B cell (primary cell): ENCODE results near the gene THRA. TPM values are rescaled to one million over a fixed set of nuclear protein-coding genes. Genes with fewer than 3 reads are reported as not detected.

ENCODE experiments used
- ATAC-seq: fragments of 200-7000 bp; cut with Tn5 transposase; one replicate; pipeline ENCODE4 v1.10.0; 2021; ENCODE audit warnings: low read depth, mild to moderate bottlenecking, moderate number of reproducible peaks, moderate library complexity
- CTCF ChIA-PET: fragments of 350-600 bp; sonication (Branson Sonifier 250); formaldehyde crosslinking; loops from one replicate; lab custom pipeline; 2021; ENCODE audit warnings: antibody characterized with exemption, inconsistent platforms; lab: Charles Lee
- POLR2A ChIA-PET: fragments of 350-600 bp; sonication (Branson Sonifier 250); formaldehyde crosslinking; loops from one replicate; lab custom pipeline; 2021; ENCODE audit warnings: antibody characterized with exemption; lab: Charles Lee
- DNase-seq: peaks from one replicate; pipeline ENCODE4 v3.0.0; 2013
- H2AFZ ChIP-seq: 2 replicates; pipeline ENCODE4 v1.6.1; 2012; ENCODE audit warnings: mild to moderate bottlenecking, low read depth, low read length; ENCODE audit not compliant: insufficient read depth, poor library complexity, severe bottlenecking
- H3K27ac ChIP-seq, 2 donors: 1 replicate in 1 of 2; 2 replicates in 1 of 2; pipeline ENCODE4 v1.5.1; 2012 to 2013; ENCODE audit warnings: low read length in 2 of 2, mild to moderate bottlenecking in 2 of 2, moderate library complexity in 1 of 2
- H3K27me3 ChIP-seq, 4 experiments: fragments of 200-600 bp in 1 of 4; sonication (generic) in 1 of 4; replicated peaks in 1 of 4; 1 replicate in 2 of 4; 2 replicates in 2 of 4; pipeline versions ENCODE4 v1.6.1 to v1.7.0; 2013 to 2016; ENCODE audit warnings: low read length in 3 of 4, mild to moderate bottlenecking in 2 of 4, mixed read lengths in 1 of 4, moderate library complexity in 1 of 4; ENCODE audit not compliant: insufficient read depth in 4 of 4, control insufficient read depth in 3 of 4; ENCODE audit errors: control extremely low read depth in 1 of 4
- H3K36me3 ChIP-seq, 2 experiments: replicated peaks in 1 of 2; 1 replicate in 1 of 2; 2 replicates in 1 of 2; pipeline versions ENCODE4 v1.6.1 to v1.7.1; 2013; ENCODE audit warnings: low read length in 1 of 2; ENCODE audit not compliant: insufficient read depth in 2 of 2, control insufficient read depth in 1 of 2; ENCODE audit errors: control extremely low read depth in 1 of 2, extremely low read depth in 1 of 2
- H3K4me1 ChIP-seq, 2 donors: fragments of 200-600 bp in 1 of 2; sonication (generic) in 1 of 2; 1 replicate in 1 of 2; 2 replicates in 1 of 2; pipeline versions ENCODE4 v1.5.1 to v1.6.1; 2013 to 2017; ENCODE audit warnings: low read length in 2 of 2; ENCODE audit not compliant: control insufficient read depth in 2 of 2, insufficient read depth in 2 of 2
- H3K4me2 ChIP-seq: replicated peaks from 2 replicates; pipeline ENCODE3; 2012; ENCODE audit warnings: mild to moderate bottlenecking, low read depth, low read length; ENCODE audit not compliant: poor library complexity, severe bottlenecking
- H3K4me3 ChIP-seq, 5 experiments: fragments of 200-600 bp in 1 of 5; sonication (generic) in 1 of 5; 1 replicate in 3 of 5; 2 replicates in 2 of 5; pipeline versions ENCODE4 v1.5.1 to v1.7.0; 2011 to 2016; ENCODE audit warnings: low read length in 4 of 5, mild to moderate bottlenecking in 4 of 5, low read depth in 2 of 5, control low read depth in 1 of 5, moderate library complexity in 1 of 5; ENCODE audit not compliant: insufficient read depth in 1 of 5; ENCODE audit errors: control extremely low read depth in 1 of 5, extremely low read depth in 1 of 5
- H3K79me2 ChIP-seq: fragments of 200-600 bp; sonication (generic); one replicate; pipeline ENCODE4 v1.6.0; 2016; ENCODE audit warnings: low read length; ENCODE audit not compliant: control insufficient read depth, insufficient read depth
- H3K9ac ChIP-seq: fragments of 200-600 bp; sonication (generic); 2 replicates; pipeline ENCODE4 v1.6.1; 2017; ENCODE audit warnings: mild to moderate bottlenecking, low read length, moderate library complexity
- H3K9me3 ChIP-seq, 3 donors: one replicate each; pipeline versions ENCODE4 v1.6.1 to v1.7.1; 2013; ENCODE audit warnings: low read length in 2 of 3; ENCODE audit not compliant: control insufficient read depth in 2 of 3, insufficient read depth in 1 of 3; ENCODE audit errors: control extremely low read depth in 1 of 3
- H4K20me1 ChIP-seq: 2 replicates; pipeline ENCODE4 v1.6.0; 2012; ENCODE audit warnings: mild to moderate bottlenecking, low read length; ENCODE audit not compliant: insufficient read depth, control insufficient read depth, poor library complexity, severe bottlenecking
- H3K27ac Mint-ChIP-seq: one replicate; pipeline ENCODE4 v1.8.0; 2021; ENCODE audit warnings: mixed read lengths
- H3K27me3 Mint-ChIP-seq: one replicate; pipeline ENCODE4 v1.8.0; 2021; ENCODE audit warnings: mixed read lengths
- H3K4me1 Mint-ChIP-seq: one replicate; pipeline ENCODE4 v1.8.0; 2021; ENCODE audit warnings: mixed read lengths
- H3K4me3 Mint-ChIP-seq: one replicate; pipeline ENCODE4 v1.8.0; 2021; ENCODE audit warnings: mixed read lengths
- H3K9me3 Mint-ChIP-seq: one replicate; pipeline ENCODE4 v1.8.0; 2022; ENCODE audit warnings: mixed read lengths; ENCODE audit not compliant: insufficient read depth
- EZH2 ChIP-seq: IDR thresholded peaks from 2 replicates; pipeline ENCODE4 v1.6.1; 2012; ENCODE audit warnings: borderline replicate concordance, low read depth, mild to moderate bottlenecking, moderate library complexity, low read length; ENCODE audit not compliant: insufficient read depth, poor library complexity, severe bottlenecking
- WGBS: methylation state at CpG from one replicate; pipeline ENCODE4 v1.1.5; 2013; ENCODE audit warnings: missing lambda C conversion rate; ENCODE audit not compliant: insufficient coverage; 5-methylcytosine and 5-hydroxymethylcytosine counted together
- intact Hi-C: fragments of 100-400 bp; cut with micrococcal nuclease; formaldehyde crosslinking; loops from one replicate; pipeline ENCODE4 v1.10.0; 2022
- polyA plus RNA-seq: library from polyadenylated mRNA; depleted of rRNA; stranded (reverse); fragments of >200 nt; gene quantifications from 2 replicates; pipeline ENCODE4 v1.2.3, GENCODE V29; 2012
- total RNA-seq, 2 donors: library from RNA; stranded (reverse); fragments of 120-200 nt in 1 of 2; gene quantifications; 1 replicate in 1 of 2; 2 replicates in 1 of 2; pipeline versions ENCODE4 v1.2.3 to v1.2.4, GENCODE V29; 2013 to 2022
- TF ChIP-seq, protein P1 (sequence below): fragments of 200-600 bp; IDR thresholded peaks from one replicate; pipeline ENCODE4 v1.8.0; 2022; ENCODE audit warnings: antibody characterized with exemption, mild to moderate bottlenecking

THRA gene
- total and polyA plus RNA-seq, 2 donors (not counting 1 experiment from before 2014, with no cell fraction given): 8.0 to 17.1 TPM

DNA sequence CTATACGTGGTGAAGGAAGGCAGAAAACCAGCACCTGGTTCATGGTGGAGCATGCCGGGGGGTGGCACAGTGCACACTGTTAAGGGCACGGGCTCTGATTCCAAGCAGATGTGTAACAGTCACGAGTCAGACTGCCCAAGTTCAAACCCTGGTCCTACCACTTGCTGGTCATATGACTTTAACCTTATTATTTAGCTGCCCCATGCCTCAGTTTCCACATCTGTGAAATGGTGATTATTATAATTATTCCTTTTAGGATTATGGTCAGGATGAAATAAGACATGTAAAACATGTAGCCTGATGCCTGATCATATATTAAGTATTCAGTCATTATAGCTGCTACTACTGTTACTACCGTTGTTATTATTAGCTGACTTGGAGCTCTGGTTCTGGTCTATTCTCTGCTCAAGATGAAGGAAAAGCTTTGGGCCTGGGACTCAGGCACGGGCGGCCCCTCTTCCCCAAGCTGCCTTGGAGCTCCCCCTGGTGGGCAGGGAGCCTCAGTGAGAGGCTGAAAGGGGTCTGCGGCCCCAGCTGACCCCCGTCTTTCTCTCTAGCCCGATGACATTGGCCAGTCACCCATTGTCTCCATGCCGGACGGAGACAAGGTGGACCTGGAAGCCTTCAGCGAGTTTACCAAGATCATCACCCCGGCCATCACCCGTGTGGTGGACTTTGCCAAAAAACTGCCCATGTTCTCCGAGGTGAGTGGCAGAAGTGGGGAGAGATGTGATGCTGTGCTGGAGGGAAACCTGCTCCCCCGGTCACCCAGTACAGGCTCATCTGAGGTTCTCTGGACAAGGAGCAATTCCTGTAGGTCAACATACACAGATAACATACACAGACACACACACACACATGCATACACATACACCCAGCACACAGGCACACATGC is 23.6 kb downstream of the THRA start:
- peaks cover 3% of the 10 kb centered on the region for H3K4me1 Mint-ChIP-seq
- Histone ChIP-seq H3K9ac (no peak overlapping the region), H3K27ac (no peak overlapping the region), H4K20me1 (no peaks in the 10 kb centered on the region), H3K9me3 (no peaks in the 10 kb centered on the region), H3K4me1 (no peaks in the 10 kb centered on the region), H3K4me3 (no peak overlapping the region), H3K36me3 (peaks cover 7 to 33% of the 10 kb centered on the region in 2 experiments), H3K4me2 (no peak overlapping the region), H3K79me2 (peaks cover 3% of the 10 kb centered on the region), H2AFZ (no peak overlapping the region), H3K27me3 (no peaks in the 10 kb centered on the region)
- H3K9me3 Mint-ChIP-seq: no peaks in the 10 kb centered on the region
- DNase-seq (peak; percentile 72), ATAC-seq (peak; percentile 78)
- H3K27ac Mint-ChIP-seq: no peak overlapping the region
- POLR2A ChIA-PET: interaction anchor here (0.6 to 1.1 kb wide), 4 partner anchors 11 to 25 kb away, joined by 3 read pairs; no protein-coding TSS in a partner anchor
- H3K4me3 Mint-ChIP-seq: no peak overlapping the region
- no peaks in the 10 kb centered on the region for H3K27me3 Mint-ChIP-seq
- intact Hi-C loops: loop anchor here (1.0 kb wide), 5 partner anchors 24 to 73 kb away; partner anchors contain the start of gene THRA
- TF ChIP-seq EZH2: no peak
- TF ChIP-seq, protein P1, sequence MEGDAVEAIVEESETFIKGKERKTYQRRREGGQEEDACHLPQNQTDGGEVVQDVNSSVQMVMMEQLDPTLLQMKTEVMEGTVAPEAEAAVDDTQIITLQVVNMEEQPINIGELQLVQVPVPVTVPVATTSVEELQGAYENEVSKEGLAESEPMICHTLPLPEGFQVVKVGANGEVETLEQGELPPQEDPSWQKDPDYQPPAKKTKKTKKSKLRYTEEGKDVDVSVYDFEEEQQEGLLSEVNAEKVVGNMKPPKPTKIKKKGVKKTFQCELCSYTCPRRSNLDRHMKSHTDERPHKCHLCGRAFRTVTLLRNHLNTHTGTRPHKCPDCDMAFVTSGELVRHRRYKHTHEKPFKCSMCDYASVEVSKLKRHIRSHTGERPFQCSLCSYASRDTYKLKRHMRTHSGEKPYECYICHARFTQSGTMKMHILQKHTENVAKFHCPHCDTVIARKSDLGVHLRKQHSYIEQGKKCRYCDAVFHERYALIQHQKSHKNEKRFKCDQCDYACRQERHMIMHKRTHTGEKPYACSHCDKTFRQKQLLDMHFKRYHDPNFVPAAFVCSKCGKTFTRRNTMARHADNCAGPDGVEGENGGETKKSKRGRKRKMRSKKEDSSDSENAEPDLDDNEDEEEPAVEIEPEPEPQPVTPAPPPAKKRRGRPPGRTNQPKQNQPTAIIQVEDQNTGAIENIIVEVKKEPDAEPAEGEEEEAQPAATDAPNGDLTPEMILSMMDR: peak; percentile 85
- CTCF ChIA-PET: interaction anchor here (0.7 to 8.0 kb wide), 32 partner anchors 10 to 187 kb away, joined by 3 to 85 read pairs (median 6); partner anchors contain the start of genes CASC3, CSF3, MED24 and NR1D1
- WGBS: 68% methylated on average over 13 of the region's 17 CpGs
